Measurements from ENCODE around the gene SEMA3E.

Gene SEMA3E

DNA sequence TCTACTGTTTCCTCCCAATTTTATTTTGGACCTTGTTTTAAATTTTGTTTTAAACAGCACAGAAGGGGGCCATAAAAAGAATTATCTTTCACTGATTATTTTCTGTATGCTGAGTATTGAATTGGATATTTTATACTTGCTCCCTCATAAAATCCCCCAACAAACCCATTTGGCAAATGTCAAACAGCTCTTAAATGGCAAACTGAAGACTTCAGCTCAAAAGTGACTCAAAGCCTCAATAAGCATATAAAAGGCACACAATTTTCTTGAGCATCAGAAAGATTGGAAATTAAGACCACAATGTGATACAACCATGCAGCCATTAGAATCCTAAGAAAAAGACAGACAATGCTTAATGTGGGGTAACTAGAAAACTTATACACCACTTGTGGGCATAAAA lies 199.2 kb downstream of the SEMA3E start:
- TF ChIP-seq, protein P1, sequence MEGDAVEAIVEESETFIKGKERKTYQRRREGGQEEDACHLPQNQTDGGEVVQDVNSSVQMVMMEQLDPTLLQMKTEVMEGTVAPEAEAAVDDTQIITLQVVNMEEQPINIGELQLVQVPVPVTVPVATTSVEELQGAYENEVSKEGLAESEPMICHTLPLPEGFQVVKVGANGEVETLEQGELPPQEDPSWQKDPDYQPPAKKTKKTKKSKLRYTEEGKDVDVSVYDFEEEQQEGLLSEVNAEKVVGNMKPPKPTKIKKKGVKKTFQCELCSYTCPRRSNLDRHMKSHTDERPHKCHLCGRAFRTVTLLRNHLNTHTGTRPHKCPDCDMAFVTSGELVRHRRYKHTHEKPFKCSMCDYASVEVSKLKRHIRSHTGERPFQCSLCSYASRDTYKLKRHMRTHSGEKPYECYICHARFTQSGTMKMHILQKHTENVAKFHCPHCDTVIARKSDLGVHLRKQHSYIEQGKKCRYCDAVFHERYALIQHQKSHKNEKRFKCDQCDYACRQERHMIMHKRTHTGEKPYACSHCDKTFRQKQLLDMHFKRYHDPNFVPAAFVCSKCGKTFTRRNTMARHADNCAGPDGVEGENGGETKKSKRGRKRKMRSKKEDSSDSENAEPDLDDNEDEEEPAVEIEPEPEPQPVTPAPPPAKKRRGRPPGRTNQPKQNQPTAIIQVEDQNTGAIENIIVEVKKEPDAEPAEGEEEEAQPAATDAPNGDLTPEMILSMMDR (IDR thresholded peaks at IDR 0.05; ENCODE audit: insufficient read depth, low read length), result no peak
- TF ChIP-seq GABPA (IDR thresholded peaks at IDR 0.05; ENCODE audit: low read depth) (no peak), SPI1 (IDR thresholded peaks at IDR 0.05; ENCODE audit: borderline replicate concordance, low read depth) (no peak), POLR2AphosphoS5 (IDR thresholded peaks at IDR 0.05; ENCODE audit: low read depth) (no peak)
- TF ChIP-seq, protein P2, sequence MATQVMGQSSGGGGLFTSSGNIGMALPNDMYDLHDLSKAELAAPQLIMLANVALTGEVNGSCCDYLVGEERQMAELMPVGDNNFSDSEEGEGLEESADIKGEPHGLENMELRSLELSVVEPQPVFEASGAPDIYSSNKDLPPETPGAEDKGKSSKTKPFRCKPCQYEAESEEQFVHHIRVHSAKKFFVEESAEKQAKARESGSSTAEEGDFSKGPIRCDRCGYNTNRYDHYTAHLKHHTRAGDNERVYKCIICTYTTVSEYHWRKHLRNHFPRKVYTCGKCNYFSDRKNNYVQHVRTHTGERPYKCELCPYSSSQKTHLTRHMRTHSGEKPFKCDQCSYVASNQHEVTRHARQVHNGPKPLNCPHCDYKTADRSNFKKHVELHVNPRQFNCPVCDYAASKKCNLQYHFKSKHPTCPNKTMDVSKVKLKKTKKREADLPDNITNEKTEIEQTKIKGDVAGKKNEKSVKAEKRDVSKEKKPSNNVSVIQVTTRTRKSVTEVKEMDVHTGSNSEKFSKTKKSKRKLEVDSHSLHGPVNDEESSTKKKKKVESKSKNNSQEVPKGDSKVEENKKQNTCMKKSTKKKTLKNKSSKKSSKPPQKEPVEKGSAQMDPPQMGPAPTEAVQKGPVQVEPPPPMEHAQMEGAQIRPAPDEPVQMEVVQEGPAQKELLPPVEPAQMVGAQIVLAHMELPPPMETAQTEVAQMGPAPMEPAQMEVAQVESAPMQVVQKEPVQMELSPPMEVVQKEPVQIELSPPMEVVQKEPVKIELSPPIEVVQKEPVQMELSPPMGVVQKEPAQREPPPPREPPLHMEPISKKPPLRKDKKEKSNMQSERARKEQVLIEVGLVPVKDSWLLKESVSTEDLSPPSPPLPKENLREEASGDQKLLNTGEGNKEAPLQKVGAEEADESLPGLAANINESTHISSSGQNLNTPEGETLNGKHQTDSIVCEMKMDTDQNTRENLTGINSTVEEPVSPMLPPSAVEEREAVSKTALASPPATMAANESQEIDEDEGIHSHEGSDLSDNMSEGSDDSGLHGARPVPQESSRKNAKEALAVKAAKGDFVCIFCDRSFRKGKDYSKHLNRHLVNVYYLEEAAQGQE (IDR thresholded peaks at IDR 0.05; ENCODE audit: insufficient replicate concordance, low read depth), result no peak
- no peak for DNase-seq (ENCODE audit: low read depth in 1 of 2, low spot score in 1 of 2)

DNA sequence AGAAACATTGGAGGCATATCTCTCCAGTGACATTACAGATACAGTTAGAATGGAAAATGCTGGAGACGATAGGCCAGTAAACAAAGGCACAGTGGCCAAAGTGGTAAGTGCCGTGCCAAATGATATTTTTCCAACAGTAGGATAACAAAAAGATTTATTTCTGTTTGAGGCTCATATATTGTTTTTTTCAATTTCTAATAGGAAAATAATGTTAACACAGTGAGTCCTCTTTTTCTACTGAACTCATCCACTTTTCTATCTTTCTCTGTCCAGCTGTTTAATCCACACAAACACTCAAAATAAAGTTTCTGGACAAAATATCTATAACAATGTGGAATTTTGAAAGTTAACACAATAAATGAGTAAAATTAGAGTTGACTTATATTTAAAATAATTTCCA lies 201.3 kb downstream of the SEMA3E start:
- no peak overlapping the region for H3K4me3 ChIP-seq (replicated peaks; ENCODE audit: insufficient read depth, low read length)
- TF ChIP-seq, protein P2 (IDR thresholded peaks at IDR 0.05; ENCODE audit: insufficient replicate concordance, low read depth), result no peak
- TF ChIP-seq SPI1 (IDR thresholded peaks at IDR 0.05; ENCODE audit: borderline replicate concordance, low read depth) (no peak), POLR2AphosphoS5 (IDR thresholded peaks at IDR 0.05; ENCODE audit: low read depth) (no peak), GABPA (IDR thresholded peaks at IDR 0.05; ENCODE audit: low read depth) (no peak)
- TF ChIP-seq, protein P1 (IDR thresholded peaks at IDR 0.05; ENCODE audit: insufficient read depth, low read length), result no peak
- no peak for DNase-seq (ENCODE audit: low read depth in 1 of 2, low spot score in 1 of 2)
- H3K27me3 ChIP-seq (ENCODE audit: insufficient read depth, poor library complexity, severe bottlenecking), result no peaks in the 10 kb centered on the region
- no peak overlapping the region for H3K27ac ChIP-seq (replicated peaks)

More for the DNA sequence above, 199.2 kb downstream of the SEMA3E start:
- no peak overlapping the region for H3K4me3 ChIP-seq (replicated peaks; ENCODE audit: insufficient read depth, low read length)
- H3K27me3 ChIP-seq (ENCODE audit: insufficient read depth, poor library complexity, severe bottlenecking), result no peaks in the 10 kb centered on the region
- no peak overlapping the region for H3K27ac ChIP-seq (replicated peaks)

DNA sequence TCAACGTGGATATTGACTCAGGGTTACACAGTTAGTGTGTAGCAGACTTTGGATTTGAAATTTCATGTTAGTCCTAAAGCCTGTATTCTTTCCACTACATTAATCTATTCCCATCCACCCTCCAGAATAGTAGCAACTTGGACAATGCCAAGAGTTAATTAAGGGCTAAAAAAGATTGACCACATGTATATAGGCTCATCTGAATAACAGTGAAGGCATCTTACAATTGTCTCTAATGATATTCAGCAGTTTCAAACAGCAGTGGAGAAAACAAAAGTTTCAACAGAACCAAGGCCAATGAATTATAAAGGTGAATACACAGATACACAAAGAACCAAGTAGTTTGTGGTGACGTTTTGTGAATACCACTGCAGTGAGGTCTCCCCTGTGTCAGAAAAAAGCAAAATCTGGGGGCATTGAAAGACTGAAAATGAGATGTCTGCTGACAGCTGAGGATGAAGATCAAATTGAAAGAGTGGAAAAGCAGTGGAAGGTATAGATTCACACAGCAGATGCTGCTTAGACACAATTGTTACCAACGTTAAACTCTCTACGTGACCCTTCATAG lies 202.8 kb downstream of the SEMA3E start:
- Histone ChIP-seq H3K27me3 (ENCODE audit: insufficient read depth, poor library complexity, severe bottlenecking) (no peaks in the 10 kb centered on the region), H3K27ac (replicated peaks) (no peak overlapping the region), H3K4me3 (replicated peaks; ENCODE audit: insufficient read depth, low read length) (no peak overlapping the region)
- TF ChIP-seq GABPA (IDR thresholded peaks at IDR 0.05; ENCODE audit: low read depth) (no peak), POLR2AphosphoS5 (IDR thresholded peaks at IDR 0.05; ENCODE audit: low read depth) (no peak), SPI1 (IDR thresholded peaks at IDR 0.05; ENCODE audit: borderline replicate concordance, low read depth) (no peak)
- TF ChIP-seq, protein P2 (IDR thresholded peaks at IDR 0.05; ENCODE audit: insufficient replicate concordance, low read depth), result no peak
- TF ChIP-seq, protein P1 (IDR thresholded peaks at IDR 0.05; ENCODE audit: insufficient read depth, low read length), result no peak
- no peak for DNase-seq (ENCODE audit: low read depth in 1 of 2, low spot score in 1 of 2)
